ENCODE results near the gene NOS3.

Gene NOS3

DNA sequence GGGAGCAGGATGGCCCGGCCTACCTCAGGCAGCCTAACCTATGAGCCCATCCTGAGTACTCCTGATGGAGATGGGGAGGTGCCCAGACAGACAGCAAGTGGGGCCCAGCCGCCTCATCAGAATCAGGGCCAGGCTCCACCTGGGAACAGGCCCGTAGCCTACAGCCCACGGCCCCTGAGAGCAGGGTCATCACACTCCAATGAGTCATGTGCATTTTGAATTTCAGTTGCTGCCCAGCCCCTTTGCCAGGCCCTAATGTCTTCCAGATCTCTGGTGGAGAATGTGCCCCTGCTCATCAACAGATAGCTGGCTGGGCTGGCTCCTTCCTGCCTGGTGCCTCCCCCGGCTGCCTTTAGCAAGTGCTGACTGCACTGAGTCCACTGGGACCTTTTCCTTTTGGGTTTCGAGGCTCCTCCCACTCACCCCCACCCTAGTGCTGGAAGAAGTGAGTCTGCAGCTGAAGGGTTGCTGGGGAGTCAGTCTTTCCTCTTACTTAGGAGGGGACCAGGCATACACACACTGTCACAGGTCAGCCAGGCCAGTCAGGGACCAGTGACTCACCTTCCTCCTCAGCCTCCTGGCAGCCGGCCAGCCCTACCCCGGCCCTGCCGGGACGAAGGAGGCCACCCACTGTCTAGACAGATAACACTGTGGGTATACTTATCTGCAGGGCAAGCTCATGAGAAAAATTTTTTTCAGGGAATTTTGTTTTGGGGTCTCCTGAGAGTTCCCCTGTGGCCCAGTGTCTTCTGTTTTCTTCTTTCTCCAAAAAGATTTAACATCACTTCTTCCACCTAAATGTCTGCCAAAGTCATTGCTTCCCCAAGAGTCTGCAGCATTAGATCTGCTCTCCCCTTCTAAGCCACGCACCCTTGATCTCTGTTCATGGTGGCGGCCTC lies 48.4 kb downstream of the NOS3 start (continued):
- TF ChIP-seq ZNF600 (tag by site-specific recombination; IDR thresholded peaks at IDR 0.05) (peak; percentile 77), ZNF37A (tag by site-specific recombination; IDR thresholded peaks at IDR 0.05) (no peak), ZNF394 (tag by site-specific recombination; IDR thresholded peaks at IDR 0.05; ENCODE audit: borderline replicate concordance) (0 out of 2 replicates have a peak, but pooled peaks have one; percentile 16), HOXA7 (CRISPR knock-in tag; IDR thresholded peaks at IDR 0.05; ENCODE audit: borderline replicate concordance) (no peak), GLIS2 (tag by site-specific recombination; IDR thresholded peaks at IDR 0.05) (peak; percentile 42; the same call in 1 of the 2 replicates), ZXDB (tag by site-specific recombination; IDR thresholded peaks at IDR 0.05) (peak; percentile 29; the same call in 1 of the 2 replicates), GLIS1 (tag by site-specific recombination; IDR thresholded peaks at IDR 0.05) (peak; percentile 71), ZIC2 (tag by site-specific recombination; IDR thresholded peaks at IDR 0.05) (peak; percentile 57), ZNF112 (tag by site-specific recombination; IDR thresholded peaks at IDR 0.05) (no peak), ZBTB48 (tag by site-specific recombination; IDR thresholded peaks at IDR 0.05) (peak; percentile 70), ZNF624 (tag by site-specific recombination; IDR thresholded peaks at IDR 0.05) (no peak), EGR2 (tag by site-specific recombination; IDR thresholded peaks at IDR 0.05; ENCODE audit: low read depth) (peak; percentile 66), ZNF629 (tag by site-specific recombination; IDR thresholded peaks at IDR 0.05) (peak; percentile 34), ZNF792 (tag by site-specific recombination; IDR thresholded peaks at IDR 0.05) (no peak), GLI4 (tag by site-specific recombination; IDR thresholded peaks at IDR 0.05) (no peak), WT1 (tag by site-specific recombination; IDR thresholded peaks at IDR 0.05) (peak; percentile 71), KLF9 (tag by site-specific recombination; IDR thresholded peaks at IDR 0.05; ENCODE audit: low read depth) (no peak), SP7 (tag by site-specific recombination; IDR thresholded peaks at IDR 0.05) (peak; percentile 80), ZNF660 (tag by site-specific recombination; IDR thresholded peaks at IDR 0.05) (peak; percentile 84), ZNF366 (tag by site-specific recombination; conservative IDR thresholded peaks at IDR 0.05) (peak; percentile 86), ZNF610 (tag by site-specific recombination; IDR thresholded peaks at IDR 0.05; ENCODE audit: borderline replicate concordance) (no peak), ZNF174 (tag by site-specific recombination; IDR thresholded peaks at IDR 0.05) (no peak)
- TF ChIP-seq, protein P1, sequence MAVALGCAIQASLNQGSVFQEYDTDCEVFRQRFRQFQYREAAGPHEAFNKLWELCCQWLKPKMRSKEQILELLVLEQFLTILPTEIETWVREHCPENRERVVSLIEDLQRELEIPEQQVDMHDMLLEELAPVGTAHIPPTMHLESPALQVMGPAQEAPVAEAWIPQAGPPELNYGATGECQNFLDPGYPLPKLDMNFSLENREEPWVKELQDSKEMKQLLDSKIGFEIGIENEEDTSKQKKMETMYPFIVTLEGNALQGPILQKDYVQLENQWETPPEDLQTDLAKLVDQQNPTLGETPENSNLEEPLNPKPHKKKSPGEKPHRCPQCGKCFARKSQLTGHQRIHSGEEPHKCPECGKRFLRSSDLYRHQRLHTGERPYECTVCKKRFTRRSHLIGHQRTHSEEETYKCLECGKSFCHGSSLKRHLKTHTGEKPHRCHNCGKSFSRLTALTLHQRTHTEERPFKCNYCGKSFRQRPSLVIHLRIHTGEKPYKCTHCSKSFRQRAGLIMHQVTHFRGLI (tag by site-specific recombination; IDR thresholded peaks at IDR 0.05), result peak; percentile 70
- TF ChIP-seq, protein P2, sequence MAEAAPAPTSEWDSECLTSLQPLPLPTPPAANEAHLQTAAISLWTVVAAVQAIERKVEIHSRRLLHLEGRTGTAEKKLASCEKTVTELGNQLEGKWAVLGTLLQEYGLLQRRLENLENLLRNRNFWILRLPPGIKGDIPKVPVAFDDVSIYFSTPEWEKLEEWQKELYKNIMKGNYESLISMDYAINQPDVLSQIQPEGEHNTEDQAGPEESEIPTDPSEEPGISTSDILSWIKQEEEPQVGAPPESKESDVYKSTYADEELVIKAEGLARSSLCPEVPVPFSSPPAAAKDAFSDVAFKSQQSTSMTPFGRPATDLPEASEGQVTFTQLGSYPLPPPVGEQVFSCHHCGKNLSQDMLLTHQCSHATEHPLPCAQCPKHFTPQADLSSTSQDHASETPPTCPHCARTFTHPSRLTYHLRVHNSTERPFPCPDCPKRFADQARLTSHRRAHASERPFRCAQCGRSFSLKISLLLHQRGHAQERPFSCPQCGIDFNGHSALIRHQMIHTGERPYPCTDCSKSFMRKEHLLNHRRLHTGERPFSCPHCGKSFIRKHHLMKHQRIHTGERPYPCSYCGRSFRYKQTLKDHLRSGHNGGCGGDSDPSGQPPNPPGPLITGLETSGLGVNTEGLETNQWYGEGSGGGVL (tag by site-specific recombination; IDR thresholded peaks at IDR 0.05), result peak; percentile 67
- TF ChIP-seq, protein P3, sequence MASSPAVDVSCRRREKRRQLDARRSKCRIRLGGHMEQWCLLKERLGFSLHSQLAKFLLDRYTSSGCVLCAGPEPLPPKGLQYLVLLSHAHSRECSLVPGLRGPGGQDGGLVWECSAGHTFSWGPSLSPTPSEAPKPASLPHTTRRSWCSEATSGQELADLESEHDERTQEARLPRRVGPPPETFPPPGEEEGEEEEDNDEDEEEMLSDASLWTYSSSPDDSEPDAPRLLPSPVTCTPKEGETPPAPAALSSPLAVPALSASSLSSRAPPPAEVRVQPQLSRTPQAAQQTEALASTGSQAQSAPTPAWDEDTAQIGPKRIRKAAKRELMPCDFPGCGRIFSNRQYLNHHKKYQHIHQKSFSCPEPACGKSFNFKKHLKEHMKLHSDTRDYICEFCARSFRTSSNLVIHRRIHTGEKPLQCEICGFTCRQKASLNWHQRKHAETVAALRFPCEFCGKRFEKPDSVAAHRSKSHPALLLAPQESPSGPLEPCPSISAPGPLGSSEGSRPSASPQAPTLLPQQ (tag by site-specific recombination; IDR thresholded peaks at IDR 0.05), result peak; percentile 54; the same call in 1 of the 2 replicates
- TF ChIP-seq, protein P4, sequence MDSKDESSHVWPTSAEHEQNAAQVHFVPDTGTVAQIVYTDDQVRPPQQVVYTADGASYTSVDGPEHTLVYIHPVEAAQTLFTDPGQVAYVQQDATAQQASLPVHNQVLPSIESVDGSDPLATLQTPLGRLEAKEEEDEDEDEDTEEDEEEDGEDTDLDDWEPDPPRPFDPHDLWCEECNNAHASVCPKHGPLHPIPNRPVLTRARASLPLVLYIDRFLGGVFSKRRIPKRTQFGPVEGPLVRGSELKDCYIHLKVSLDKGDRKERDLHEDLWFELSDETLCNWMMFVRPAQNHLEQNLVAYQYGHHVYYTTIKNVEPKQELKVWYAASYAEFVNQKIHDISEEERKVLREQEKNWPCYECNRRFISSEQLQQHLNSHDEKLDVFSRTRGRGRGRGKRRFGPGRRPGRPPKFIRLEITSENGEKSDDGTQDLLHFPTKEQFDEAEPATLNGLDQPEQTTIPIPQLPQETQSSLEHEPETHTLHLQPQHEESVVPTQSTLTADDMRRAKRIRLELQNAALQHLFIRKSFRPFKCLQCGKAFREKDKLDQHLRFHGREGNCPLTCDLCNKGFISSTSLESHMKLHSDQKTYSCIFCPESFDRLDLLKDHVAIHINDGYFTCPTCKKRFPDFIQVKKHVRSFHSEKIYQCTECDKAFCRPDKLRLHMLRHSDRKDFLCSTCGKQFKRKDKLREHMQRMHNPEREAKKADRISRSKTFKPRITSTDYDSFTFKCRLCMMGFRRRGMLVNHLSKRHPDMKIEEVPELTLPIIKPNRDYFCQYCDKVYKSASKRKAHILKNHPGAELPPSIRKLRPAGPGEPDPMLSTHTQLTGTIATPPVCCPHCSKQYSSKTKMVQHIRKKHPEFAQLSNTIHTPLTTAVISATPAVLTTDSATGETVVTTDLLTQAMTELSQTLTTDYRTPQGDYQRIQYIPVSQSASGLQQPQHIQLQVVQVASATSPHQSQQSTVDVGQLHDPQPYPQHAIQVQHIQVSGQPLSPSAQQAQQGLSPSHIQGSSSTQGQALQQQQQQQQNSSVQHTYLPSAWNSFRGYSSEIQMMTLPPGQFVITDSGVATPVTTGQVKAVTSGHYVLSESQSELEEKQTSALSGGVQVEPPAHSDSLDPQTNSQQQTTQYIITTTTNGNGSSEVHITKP (tag by site-specific recombination; IDR thresholded peaks at IDR 0.05), result peak; percentile 57
- TF ChIP-seq, protein P5, sequence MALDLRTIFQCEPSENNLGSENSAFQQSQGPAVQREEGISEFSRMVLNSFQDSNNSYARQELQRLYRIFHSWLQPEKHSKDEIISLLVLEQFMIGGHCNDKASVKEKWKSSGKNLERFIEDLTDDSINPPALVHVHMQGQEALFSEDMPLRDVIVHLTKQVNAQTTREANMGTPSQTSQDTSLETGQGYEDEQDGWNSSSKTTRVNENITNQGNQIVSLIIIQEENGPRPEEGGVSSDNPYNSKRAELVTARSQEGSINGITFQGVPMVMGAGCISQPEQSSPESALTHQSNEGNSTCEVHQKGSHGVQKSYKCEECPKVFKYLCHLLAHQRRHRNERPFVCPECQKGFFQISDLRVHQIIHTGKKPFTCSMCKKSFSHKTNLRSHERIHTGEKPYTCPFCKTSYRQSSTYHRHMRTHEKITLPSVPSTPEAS (tag by site-specific recombination; IDR thresholded peaks at IDR 0.05), result peak; percentile 68
- TF ChIP-seq, protein P6, sequence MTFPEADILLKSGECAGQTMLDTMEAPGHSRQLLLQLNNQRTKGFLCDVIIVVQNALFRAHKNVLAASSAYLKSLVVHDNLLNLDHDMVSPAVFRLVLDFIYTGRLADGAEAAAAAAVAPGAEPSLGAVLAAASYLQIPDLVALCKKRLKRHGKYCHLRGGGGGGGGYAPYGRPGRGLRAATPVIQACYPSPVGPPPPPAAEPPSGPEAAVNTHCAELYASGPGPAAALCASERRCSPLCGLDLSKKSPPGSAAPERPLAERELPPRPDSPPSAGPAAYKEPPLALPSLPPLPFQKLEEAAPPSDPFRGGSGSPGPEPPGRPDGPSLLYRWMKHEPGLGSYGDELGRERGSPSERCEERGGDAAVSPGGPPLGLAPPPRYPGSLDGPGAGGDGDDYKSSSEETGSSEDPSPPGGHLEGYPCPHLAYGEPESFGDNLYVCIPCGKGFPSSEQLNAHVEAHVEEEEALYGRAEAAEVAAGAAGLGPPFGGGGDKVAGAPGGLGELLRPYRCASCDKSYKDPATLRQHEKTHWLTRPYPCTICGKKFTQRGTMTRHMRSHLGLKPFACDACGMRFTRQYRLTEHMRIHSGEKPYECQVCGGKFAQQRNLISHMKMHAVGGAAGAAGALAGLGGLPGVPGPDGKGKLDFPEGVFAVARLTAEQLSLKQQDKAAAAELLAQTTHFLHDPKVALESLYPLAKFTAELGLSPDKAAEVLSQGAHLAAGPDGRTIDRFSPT (tag by site-specific recombination; IDR thresholded peaks at IDR 0.05), result peak; percentile 57; the same call in 1 of the 2 replicates

All from HEK293 (cell line).